LoVo (cell line): ENCODE data around the gene ABCC10.
"Not testable (repeated sequence)": the region's sequence is repeated elsewhere in the genome, so short reads cannot be mapped to it uniquely, and the experiment has no call there.

ENCODE experiments used
- DNase-seq: peaks from one replicate; pipeline ENCODE4 v3.0.0-alpha.2; 2016; ENCODE audit warnings: low spot score

The ABCC10 gene

GRCh38 chr6:43447604-43448003, 20.3 kb downstream of the ABCC10 start:
- no peak for DNase-seq

GRCh38 chr6:43448916-43449315, 21.6 kb downstream of the ABCC10 start:
- DNase-seq: no peak

GRCh38 chr6:43450699-43451131, 23.4 kb downstream of the ABCC10 start:
- DNase-seq: no peak

GRCh38 chr6:43451348-43451747, 24.0 kb downstream of the ABCC10 start:
- no peak for DNase-seq

- no peak for DNase-seq
These were observed 24.6 kb downstream of the ABCC10 start for GRCh38 chr6:43451939-43452338.

- DNase-seq: no peak
These were observed 25.6 kb downstream of the ABCC10 start for GRCh38 chr6:43452896-43453295.

GRCh38 chr6:43453831-43454230, 26.5 kb downstream of the ABCC10 start:
- DNase-seq: no peak

- DNase-seq: no peak
These were observed 27.0 kb downstream of the ABCC10 start for GRCh38 chr6:43454290-43454695.

- DNase-seq: peak; percentile 74
These were observed 27.6 kb downstream of the ABCC10 start for GRCh38 chr6:43454696-43455530.

- DNase-seq: peak; percentile 46
These were observed 28.4 kb downstream of the ABCC10 start, which contains the start of gene DLK2 for GRCh38 chr6:43455531-43456428. DLK2 (minus strand) TSS chr6:43455548; CDS start chr6:43454825, 723 bp downstream.

GRCh38 chr6:43457643-43458042, 30.3 kb downstream of the ABCC10 start:
- DNase-seq: no peak

- DNase-seq: not testable (repeated sequence)
These were observed 30.8 kb downstream of the ABCC10 start for GRCh38 chr6:43458154-43458553.

GRCh38 chr6:43459535-43459934, 32.2 kb downstream of the ABCC10 start:
- DNase-seq: no peak

GRCh38 chr6:43460032-43460431, 32.7 kb downstream of the ABCC10 start:
- no peak for DNase-seq

- no peak for DNase-seq
These were observed 34.6 kb downstream of the ABCC10 start for GRCh38 chr6:43461936-43462335.

GRCh38 chr6:43464337-43464736, 37.0 kb downstream of the ABCC10 start:
- DNase-seq: no peak

GRCh38 chr6:43465948-43466347, 38.6 kb downstream of the ABCC10 start:
- DNase-seq: no peak

- not testable (repeated sequence) for DNase-seq
These were observed 39.9 kb downstream of the ABCC10 start for GRCh38 chr6:43467265-43467664.

- DNase-seq: no peak
These were observed 40.4 kb downstream of the ABCC10 start for GRCh38 chr6:43467752-43468151.

- no peak for DNase-seq
These were observed 40.9 kb downstream of the ABCC10 start for GRCh38 chr6:43468240-43468639.

- no peak for DNase-seq
These were observed 41.7 kb downstream of the ABCC10 start for GRCh38 chr6:43468748-43469681.

GRCh38 chr6:43469947-43470346, 42.6 kb downstream of the ABCC10 start:
- no peak for DNase-seq
